Muscle layer of duodenum (tissue), 2 donors: ENCODE measurements around the gene QRICH2.
A peak's percentile ranks its signal among the peaks of the same experiment; 100 is the strongest.
"Not testable (repeated sequence)": the region's sequence is repeated elsewhere in the genome, so short reads cannot be mapped to it uniquely, and the experiment has no call there.

Experiments
- H3K27ac ChIP-seq: one replicate; pipeline ENCODE4 v1.7.0; 2013; ENCODE audit warnings: mild to moderate bottlenecking, low read length
- H3K27me3 ChIP-seq: one replicate; pipeline ENCODE4 v1.7.0; 2013; ENCODE audit warnings: low read depth, mild to moderate bottlenecking, control low read depth, low read length
- H3K36me3 ChIP-seq, 2 donors: one replicate each; pipeline ENCODE4 v1.7.0; 2013; ENCODE audit warnings: low read length in 2 of 2, control low read depth in 1 of 2, mild to moderate bottlenecking in 1 of 2; ENCODE audit not compliant: insufficient read depth in 2 of 2, control insufficient read depth in 1 of 2
- H3K4me1 ChIP-seq, 2 donors: one replicate each; pipeline ENCODE4 v1.7.0; 2013; ENCODE audit warnings: low read length in 2 of 2, mild to moderate bottlenecking in 2 of 2, control low read depth in 1 of 2, moderate library complexity in 1 of 2; ENCODE audit not compliant: insufficient read depth in 2 of 2, control insufficient read depth in 1 of 2
- H3K4me3 ChIP-seq, 2 donors: one replicate each; pipeline ENCODE4 v1.7.0; 2013; ENCODE audit warnings: low read length in 2 of 2, low read depth in 1 of 2, mild to moderate bottlenecking in 1 of 2
- H3K9me3 ChIP-seq, 2 donors: one replicate each; pipeline ENCODE4 v1.7.0; 2013; ENCODE audit warnings: low read length in 2 of 2, control low read depth in 1 of 2, mild to moderate bottlenecking in 1 of 2; ENCODE audit not compliant: control insufficient read depth in 1 of 2
- donor health status: healthy.

Gene QRICH2

GRCh38 chr17:76239538-76240274 lies 68.4 kb downstream of the QRICH2 start:
- Histone ChIP-seq H3K4me1 (peaks cover 4 to 9% of the 10 kb centered on the region in 2 donors), H3K4me3 (peak overlapping the region; percentile 30 to 69), H3K36me3 (no peaks in the 10 kb centered on the region), H3K9me3 (no peaks in the 10 kb centered on the region), H3K27ac (no peak overlapping the region), H3K27me3 (peaks cover 3% of the 10 kb centered on the region)

- no peaks in the 10 kb centered on the region for H3K36me3 ChIP-seq
- H3K27ac ChIP-seq, result no peak overlapping the region
- peaks cover 3% of the 10 kb centered on the region for H3K27me3 ChIP-seq
- peak overlapping the region in 1 of 2 donors; percentile 69 for H3K4me3 ChIP-seq
- peaks cover 4 to 9% of the 10 kb centered on the region in 2 donors for H3K4me1 ChIP-seq
- no peaks in the 10 kb centered on the region for H3K9me3 ChIP-seq
Measured at GRCh38 chr17:76238847-76239537, 69.1 kb downstream of the QRICH2 start.

GRCh38 chr17:76237859-76238313 lies 70.2 kb downstream of the QRICH2 start:
- Histone ChIP-seq H3K36me3 (no peaks in the 10 kb centered on the region), H3K9me3 (no peaks in the 10 kb centered on the region)

GRCh38 chr17:76236603-76237002 lies 71.5 kb downstream of the QRICH2 start:
- H3K27ac ChIP-seq, result no peak overlapping the region
- H3K36me3 ChIP-seq, result no peaks in the 10 kb centered on the region
- H3K9me3 ChIP-seq, result no peaks in the 10 kb centered on the region
- peaks cover 4 to 9% of the 10 kb centered on the region in 2 donors for H3K4me1 ChIP-seq
- H3K4me3 ChIP-seq, result no peak overlapping the region
- peaks cover 3% of the 10 kb centered on the region for H3K27me3 ChIP-seq

More at GRCh38 chr17:76237859-76238313, 70.2 kb downstream of the QRICH2 start:
- Histone ChIP-seq H3K4me1 (peaks cover 4 to 9% of the 10 kb centered on the region in 2 donors), H3K27ac (no peak overlapping the region), H3K27me3 (peaks cover 3% of the 10 kb centered on the region), H3K4me3 (no peak overlapping the region)

- H3K9me3 ChIP-seq, result no peaks in the 10 kb centered on the region
- no peaks in the 10 kb centered on the region for H3K27me3 ChIP-seq
- no peak overlapping the region for H3K4me3 ChIP-seq
- H3K4me1 ChIP-seq, result peaks cover 0 to 9% of the 10 kb centered on the region in 2 donors
- H3K27ac ChIP-seq, result no peak overlapping the region
- H3K36me3 ChIP-seq, result no peaks in the 10 kb centered on the region
Measured at GRCh38 chr17:76235883-76236282, 72.2 kb downstream of the QRICH2 start.

GRCh38 chr17:76234354-76234679 lies 73.8 kb downstream of the QRICH2 start:
- Histone ChIP-seq H3K9me3 (no peaks in the 10 kb centered on the region), H3K36me3 (no peaks in the 10 kb centered on the region), H3K27me3 (no peaks in the 10 kb centered on the region), H3K27ac (no peak overlapping the region), H3K4me1 (peaks cover 0 to 3% of the 10 kb centered on the region in 2 donors), H3K4me3 (no peak overlapping the region)

- Histone ChIP-seq H3K4me1 (no peaks in the 10 kb centered on the region), H3K36me3 (no peaks in the 10 kb centered on the region), H3K9me3 (no peaks in the 10 kb centered on the region), H3K4me3 (no peak overlapping the region), H3K27ac (no peak overlapping the region), H3K27me3 (no peaks in the 10 kb centered on the region)
Measured at GRCh38 chr17:76233588-76234353, 74.3 kb downstream of the QRICH2 start.

- H3K9me3 ChIP-seq, result no peaks in the 10 kb centered on the region
- no peaks in the 10 kb centered on the region for H3K36me3 ChIP-seq
- no peaks in the 10 kb centered on the region for H3K27me3 ChIP-seq
- no peak overlapping the region for H3K27ac ChIP-seq
- H3K4me3 ChIP-seq, result no peak overlapping the region
- H3K4me1 ChIP-seq, result no peaks in the 10 kb centered on the region
Measured at GRCh38 chr17:76232342-76232741, 75.7 kb downstream of the QRICH2 start.

GRCh38 chr17:76226749-76227148 lies 81.3 kb downstream of the QRICH2 start:
- H3K36me3 ChIP-seq, H3K4me3 ChIP-seq, H3K4me1 ChIP-seq, H3K27me3 ChIP-seq, H3K27ac ChIP-seq, H3K9me3 ChIP-seq: not testable (repeated sequence)

GRCh38 chr17:76225373-76226086 lies 82.5 kb downstream of the QRICH2 start:
- H3K4me3 ChIP-seq, H3K9me3 ChIP-seq, H3K4me1 ChIP-seq, H3K27ac ChIP-seq, H3K36me3 ChIP-seq, H3K27me3 ChIP-seq: not testable (repeated sequence)
